ENCODE results near the gene RNF126. TPM values are rescaled to one million over a fixed set of nuclear protein-coding genes. Genes with fewer than 3 reads are reported as not detected.
A peak's percentile ranks its signal among the peaks of the same experiment; 100 is the strongest.

Gene RNF126
- 37.3 and 40.8 TPM in 2 replicates for total RNA-seq
- long read RNA-seq = 0 reads

DNA sequence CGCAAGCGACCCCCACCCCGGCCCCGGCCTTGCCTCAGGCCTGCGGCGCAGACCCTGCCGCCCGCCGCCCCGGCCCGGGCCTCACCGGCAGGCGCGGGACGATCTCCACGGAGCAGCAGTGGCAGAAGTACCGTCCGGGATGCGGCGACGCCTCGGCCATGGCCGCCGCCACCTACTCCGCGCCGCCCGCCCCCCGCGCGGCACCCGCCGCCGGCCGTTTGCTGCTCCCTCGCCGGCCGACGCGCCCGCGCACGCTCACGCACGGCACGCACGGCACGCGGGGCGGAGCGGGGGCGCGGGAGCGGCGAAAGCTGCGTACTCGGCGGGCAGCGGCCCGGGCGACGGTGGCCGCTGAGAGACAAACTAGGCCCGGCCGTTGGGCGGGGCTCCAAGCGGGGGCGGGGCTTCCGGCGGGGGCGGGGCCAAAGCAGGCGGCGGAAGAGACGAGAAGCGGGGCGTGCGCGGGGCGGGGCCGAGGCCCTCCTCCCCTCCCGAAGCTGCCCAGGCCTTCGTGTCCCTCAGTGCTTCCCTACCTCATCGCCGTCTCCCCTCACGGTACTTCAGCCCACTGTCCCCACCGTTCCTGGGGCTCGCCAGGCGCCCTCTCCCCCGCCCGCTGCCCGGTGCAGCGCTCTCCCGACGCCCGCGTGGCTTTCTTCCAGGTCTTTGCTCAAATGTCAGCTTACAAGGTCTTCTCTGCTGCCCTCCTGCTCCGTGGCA lies at the start of gene RNF126:
RNF126 (minus strand) TSS at position 253 of the 720 bp plus-strand sequence; CDS start at position 160, 93 bp downstream.
- peak; percentile 96 for DNase-seq (ENCODE audit: extremely low spot score, unreplicated experiment)
- no peaks in the 10 kb centered on the region for H3K36me3 Mint-ChIP-seq (ENCODE audit: unreplicated experiment)

DNA sequence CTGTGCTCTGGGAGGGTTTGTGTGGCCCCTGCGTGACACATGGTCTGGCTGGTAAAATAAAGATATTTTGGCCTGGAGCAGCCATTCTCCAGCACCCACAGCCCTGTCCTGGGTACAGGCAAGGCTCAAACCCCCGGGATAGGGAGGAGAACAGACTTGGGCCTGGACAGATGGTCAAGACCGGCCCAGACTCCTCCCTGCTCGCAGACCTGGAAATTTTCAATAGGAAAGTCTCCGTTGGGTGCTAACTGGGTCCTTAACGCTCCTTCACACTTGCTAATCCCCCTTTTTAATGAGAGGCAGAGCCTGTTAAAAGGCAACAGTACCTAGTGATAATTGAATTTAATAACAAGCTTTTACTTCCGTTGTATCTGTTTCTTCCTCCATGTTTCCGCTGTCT lies 48.2 kb upstream of the RNF126 start:
- no peaks in the 10 kb centered on the region for H3K27me3 Mint-ChIP-seq (ENCODE audit: unreplicated experiment)
- H3K36me3 Mint-ChIP-seq (ENCODE audit: unreplicated experiment) = peaks cover 8% of the 10 kb centered on the region
- H3K4me3 Mint-ChIP-seq (ENCODE audit: unreplicated experiment) = peak overlapping the region; percentile 68
- TF ChIP-seq, protein P1, sequence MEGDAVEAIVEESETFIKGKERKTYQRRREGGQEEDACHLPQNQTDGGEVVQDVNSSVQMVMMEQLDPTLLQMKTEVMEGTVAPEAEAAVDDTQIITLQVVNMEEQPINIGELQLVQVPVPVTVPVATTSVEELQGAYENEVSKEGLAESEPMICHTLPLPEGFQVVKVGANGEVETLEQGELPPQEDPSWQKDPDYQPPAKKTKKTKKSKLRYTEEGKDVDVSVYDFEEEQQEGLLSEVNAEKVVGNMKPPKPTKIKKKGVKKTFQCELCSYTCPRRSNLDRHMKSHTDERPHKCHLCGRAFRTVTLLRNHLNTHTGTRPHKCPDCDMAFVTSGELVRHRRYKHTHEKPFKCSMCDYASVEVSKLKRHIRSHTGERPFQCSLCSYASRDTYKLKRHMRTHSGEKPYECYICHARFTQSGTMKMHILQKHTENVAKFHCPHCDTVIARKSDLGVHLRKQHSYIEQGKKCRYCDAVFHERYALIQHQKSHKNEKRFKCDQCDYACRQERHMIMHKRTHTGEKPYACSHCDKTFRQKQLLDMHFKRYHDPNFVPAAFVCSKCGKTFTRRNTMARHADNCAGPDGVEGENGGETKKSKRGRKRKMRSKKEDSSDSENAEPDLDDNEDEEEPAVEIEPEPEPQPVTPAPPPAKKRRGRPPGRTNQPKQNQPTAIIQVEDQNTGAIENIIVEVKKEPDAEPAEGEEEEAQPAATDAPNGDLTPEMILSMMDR (IDR thresholded peaks at IDR 0.05) = no peak
- peak overlapping the region; percentile 78 for H3K27ac Mint-ChIP-seq (ENCODE audit: unreplicated experiment)
- peaks cover 4% of the 10 kb centered on the region for H3K9me3 Mint-ChIP-seq (ENCODE audit: unreplicated experiment)
- H3K4me1 Mint-ChIP-seq (ENCODE audit: unreplicated experiment) = peaks cover 22% of the 10 kb centered on the region
- no peak for DNase-seq (ENCODE audit: extremely low spot score, unreplicated experiment)

More for the DNA sequence above, at the start of gene RNF126:
- Mint-ChIP-seq H3K27me3 (ENCODE audit: unreplicated experiment) (no peaks in the 10 kb centered on the region), H3K9me3 (ENCODE audit: unreplicated experiment) (no peaks in the 10 kb centered on the region), H3K4me3 (ENCODE audit: unreplicated experiment) (peak within 1 kb of the TSS; percentile 79), H3K4me1 (ENCODE audit: unreplicated experiment) (peaks cover 36% of the 10 kb centered on the region), H3K27ac (ENCODE audit: unreplicated experiment) (peak within 1 kb of the TSS; percentile 80)
- TF ChIP-seq, protein P1 (IDR thresholded peaks at IDR 0.05) = no peak

DNA sequence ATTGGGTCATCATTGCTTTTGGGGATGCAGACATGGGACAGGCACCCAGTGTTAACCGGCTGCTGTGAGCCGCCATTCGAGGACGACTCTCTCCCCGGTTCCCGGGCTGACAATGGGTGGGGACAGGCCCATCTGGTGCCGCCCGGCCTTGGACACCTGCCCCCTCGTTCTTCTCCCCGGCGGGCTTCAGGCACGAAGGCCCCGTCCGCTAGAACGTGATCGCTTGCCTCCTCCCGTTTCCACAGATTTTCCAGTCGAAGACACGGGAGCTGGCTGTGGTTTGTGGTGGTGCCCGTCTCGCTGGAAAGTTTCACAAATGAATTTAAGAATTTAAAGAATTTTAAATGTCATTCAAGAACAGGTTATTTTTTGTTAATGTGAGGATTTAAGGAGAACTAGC lies 47.8 kb upstream of the RNF126 start:
- H3K27me3 Mint-ChIP-seq (ENCODE audit: unreplicated experiment) = no peaks in the 10 kb centered on the region
- peaks cover 4% of the 10 kb centered on the region for H3K9me3 Mint-ChIP-seq (ENCODE audit: unreplicated experiment)
- peaks cover 22% of the 10 kb centered on the region for H3K4me1 Mint-ChIP-seq (ENCODE audit: unreplicated experiment)
- H3K4me3 Mint-ChIP-seq (ENCODE audit: unreplicated experiment) = peak overlapping the region; percentile 68
- TF ChIP-seq, protein P1 (IDR thresholded peaks at IDR 0.05) = no peak
- H3K36me3 Mint-ChIP-seq (ENCODE audit: unreplicated experiment) = peaks cover 5% of the 10 kb centered on the region
- H3K27ac Mint-ChIP-seq (ENCODE audit: unreplicated experiment) = peak overlapping the region; percentile 78
- no peak for DNase-seq (ENCODE audit: extremely low spot score, unreplicated experiment)

DNA sequence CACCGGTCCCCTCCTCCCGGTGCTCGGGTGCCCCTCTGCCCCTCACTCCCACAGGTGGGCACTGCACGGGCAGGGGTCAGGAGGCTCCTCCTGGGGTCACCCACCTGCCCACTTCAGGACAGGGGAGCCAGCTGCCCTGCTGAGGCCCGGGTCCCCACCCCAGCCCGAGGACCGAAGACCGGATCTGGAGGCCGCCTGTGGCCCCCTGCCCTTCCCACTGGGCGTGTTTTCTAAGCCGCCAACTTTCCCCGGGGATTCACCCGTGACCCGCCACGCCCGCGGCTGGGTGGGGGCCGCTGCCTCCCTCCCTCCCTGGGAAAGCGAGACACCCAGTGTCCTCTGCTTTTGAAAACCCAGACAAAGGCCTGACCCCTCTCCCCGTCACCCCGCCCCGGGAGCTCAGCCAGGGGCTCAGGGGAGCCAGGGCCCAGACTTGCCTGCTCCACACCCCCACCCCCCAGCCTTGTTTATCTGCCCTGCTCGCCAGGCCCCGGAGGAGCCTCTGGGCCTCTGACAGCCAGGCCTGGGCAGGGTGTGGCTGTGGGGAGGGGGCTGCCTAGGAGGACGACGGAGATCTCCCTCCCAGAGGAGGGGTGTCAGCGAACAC lies 47.1 kb upstream of the RNF126 start:
- no peaks in the 10 kb centered on the region for H3K36me3 Mint-ChIP-seq (ENCODE audit: unreplicated experiment)
- no peaks in the 10 kb centered on the region for H3K9me3 Mint-ChIP-seq (ENCODE audit: unreplicated experiment)
- peak overlapping the region; percentile 10 for H3K27ac Mint-ChIP-seq (ENCODE audit: unreplicated experiment)
- H3K4me1 Mint-ChIP-seq (ENCODE audit: unreplicated experiment) = peaks cover 22% of the 10 kb centered on the region
- H3K4me3 Mint-ChIP-seq (ENCODE audit: unreplicated experiment) = peak overlapping the region; percentile 77
- H3K27me3 Mint-ChIP-seq (ENCODE audit: unreplicated experiment) = no peaks in the 10 kb centered on the region
- TF ChIP-seq, protein P1 (IDR thresholded peaks at IDR 0.05) = no peak
- DNase-seq (ENCODE audit: extremely low spot score, unreplicated experiment) = no peak
